Aorta (tissue), 5 donors: ENCODE measurements around the gene ACVR2A. TPM values are rescaled to one million over a fixed set of nuclear protein-coding genes. Genes with fewer than 3 reads are reported as not detected.

Experiments
- ATAC-seq: fragments of 200-7000 bp; cut with Tn5 transposase; one replicate; pipeline ENCODE4 v1.9.1; 2022; ENCODE audit warnings: moderate library complexity; ENCODE audit not compliant: low FRiP score
- DNase-seq, 2 donors: peaks; one replicate each; pipeline ENCODE4 v3.0.0-alpha.2; 2020
- H3K27ac ChIP-seq, 2 donors: one replicate each; pipeline ENCODE4 v1.5.1; 2013; ENCODE audit warnings: low read length in 2 of 2, mild to moderate bottlenecking in 2 of 2, moderate library complexity in 2 of 2, control low read depth in 1 of 2, inconsistent platforms in 1 of 2, low read depth in 1 of 2
- H3K27me3 ChIP-seq, 2 donors: one replicate each; pipeline ENCODE4 v1.6.1; 2013; ENCODE audit warnings: control low read depth in 1 of 2, low read length in 1 of 2, mild to moderate bottlenecking in 1 of 2, moderate library complexity in 1 of 2; ENCODE audit not compliant: insufficient read depth in 2 of 2, control insufficient read depth in 1 of 2
- H3K36me3 ChIP-seq, 2 donors: one replicate each; pipeline ENCODE4 v1.6.1; 2013; ENCODE audit warnings: control low read depth in 1 of 2, low read length in 1 of 2, mild to moderate bottlenecking in 1 of 2; ENCODE audit not compliant: insufficient read depth in 2 of 2, control insufficient read depth in 1 of 2
- H3K4me1 ChIP-seq, 2 donors: one replicate each; pipeline ENCODE4 v1.6.1; 2013; ENCODE audit warnings: low read length in 2 of 2, control low read depth in 1 of 2, mild to moderate bottlenecking in 1 of 2, moderate library complexity in 1 of 2; ENCODE audit not compliant: insufficient read depth in 2 of 2, control insufficient read depth in 1 of 2
- H3K4me3 ChIP-seq, 2 donors: one replicate each; pipeline ENCODE4 v1.5.1; 2013; ENCODE audit warnings: low read length in 2 of 2, control low read depth in 1 of 2, mild to moderate bottlenecking in 1 of 2
- H3K9me3 ChIP-seq: one replicate; pipeline ENCODE4 v1.6.1; 2013; ENCODE audit warnings: mild to moderate bottlenecking, low read length; ENCODE audit not compliant: control insufficient read depth
- WGBS, 2 donors: extraction: QIAGEN DNeasy Blood & Tissue Kit; methylation state at CpG; one replicate each; pipeline ENCODE4 v1.1.7; 2013; 5-methylcytosine and 5-hydroxymethylcytosine counted together
- intact Hi-C, 2 donors: fragments of 100-400 bp; cut with DNase I; formaldehyde crosslinking; loops; one replicate each; pipeline versions ENCODE4 v1.14.2 to v1.15.0; 2022
- polyA plus RNA-seq, 2 donors: library from polyadenylated mRNA; stranded (reverse); fragments of 200-250 nt; gene quantifications; one replicate each; pipeline ENCODE4 v1.2.3, GENCODE V29; 2013
- total RNA-seq, 2 donors: library from RNA; stranded (reverse); fragmentation: NEBNext Ultra II Directional; extraction: Animal tissue kit (Norgen Biotek cat#: 25700); gene quantifications; one replicate each; pipeline ENCODE4 v1.2.1, GENCODE V29; 2021
- donor health status: healthy with polysubstance abuse.
- donor health status: Bipolar disorder and iron deficiency.
- donor health status: DM: no; HTN: no; CAD: no.
- donor health status: DM: no; HTN: no; CAD: no.
- donor health status: DM: yes; HTN: yes; CAD: no.

The ACVR2A gene
- total and polyA plus RNA-seq, 4 donors: 1.6 to 26.2 (median 8.4) TPM

- Histone ChIP-seq H3K27me3 (no peaks in the 10 kb centered on the region), H3K4me1 (no peaks in the 10 kb centered on the region), H3K27ac (no peak overlapping the region), H3K4me3 (no peak overlapping the region), H3K36me3 (no peaks in the 10 kb centered on the region), H3K9me3 (no peaks in the 10 kb centered on the region)
- ATAC-seq (no peak), DNase-seq (no peak)
- WGBS, 2 donors: 84 to 90% methylated on average over 14 to 16 of the region's 16 CpGs
- intact Hi-C loops: no loop called here
Measured at GRCh38 chr2:147827088-147827375, 17.8 kb upstream of the ACVR2A start.

GRCh38 chr2:147829106-147829505 is 15.7 kb upstream of the ACVR2A start:
- DNase-seq (no peak), ATAC-seq (peak; percentile 56)
- Histone ChIP-seq H3K4me3 (no peak overlapping the region), H3K9me3 (no peaks in the 10 kb centered on the region), H3K27ac (no peak overlapping the region), H3K27me3 (no peaks in the 10 kb centered on the region), H3K4me1 (no peaks in the 10 kb centered on the region), H3K36me3 (no peaks in the 10 kb centered on the region)
- intact Hi-C loops: no loop called here

GRCh38 chr2:147836099-147836498 is 8.7 kb upstream of the ACVR2A start:
- Histone ChIP-seq H3K4me3 (no peak overlapping the region), H3K27ac (no peak overlapping the region), H3K4me1 (no peaks in the 10 kb centered on the region), H3K9me3 (no peaks in the 10 kb centered on the region), H3K36me3 (no peaks in the 10 kb centered on the region), H3K27me3 (no peaks in the 10 kb centered on the region)
- no peak for DNase-seq
- ATAC-seq: no peak
- intact Hi-C loops: no loop called here
- WGBS, 2 donors: 64 to 66% methylated on average over 2 of the region's 2 CpGs

DNA sequence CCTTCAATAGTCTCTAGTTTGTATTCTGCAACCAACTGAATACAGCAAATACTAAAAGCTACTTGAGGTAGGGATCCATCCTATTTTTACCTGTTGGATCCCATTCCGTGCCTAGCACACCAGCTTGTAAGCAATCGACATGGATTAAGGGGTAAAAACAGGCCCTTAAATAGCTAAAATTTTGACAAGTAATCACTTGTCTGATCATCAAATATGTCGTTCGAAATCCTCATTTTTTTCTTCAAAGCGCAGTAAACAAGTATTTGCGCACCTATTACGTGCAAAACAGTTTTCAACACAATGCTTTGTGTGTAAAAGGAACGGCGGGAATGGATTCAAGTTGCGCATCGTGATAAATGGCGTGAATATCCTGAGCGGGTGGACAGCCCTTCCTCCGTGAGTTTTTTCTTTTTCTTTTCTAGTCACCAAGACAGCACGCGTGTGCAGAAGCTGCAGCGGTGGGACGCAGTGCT is 1.4 kb upstream of the ACVR2A start:
- DNase-seq (no peak), ATAC-seq (no peak)
- Histone ChIP-seq H3K27ac (peak overlapping the region in 1 of 2 donors; percentile 65), H3K9me3 (no peaks in the 10 kb centered on the region), H3K4me1 (peaks cover 3 to 6% of the 10 kb centered on the region in 2 donors), H3K36me3 (no peaks in the 10 kb centered on the region), H3K27me3 (no peaks in the 10 kb centered on the region), H3K4me3 (peak overlapping the region; percentile 90 to 99)
- 6 to 7% methylated on average over 18 of the region's 18 CpGs for WGBS, 2 donors
- intact Hi-C loops: no loop called here

DNA sequence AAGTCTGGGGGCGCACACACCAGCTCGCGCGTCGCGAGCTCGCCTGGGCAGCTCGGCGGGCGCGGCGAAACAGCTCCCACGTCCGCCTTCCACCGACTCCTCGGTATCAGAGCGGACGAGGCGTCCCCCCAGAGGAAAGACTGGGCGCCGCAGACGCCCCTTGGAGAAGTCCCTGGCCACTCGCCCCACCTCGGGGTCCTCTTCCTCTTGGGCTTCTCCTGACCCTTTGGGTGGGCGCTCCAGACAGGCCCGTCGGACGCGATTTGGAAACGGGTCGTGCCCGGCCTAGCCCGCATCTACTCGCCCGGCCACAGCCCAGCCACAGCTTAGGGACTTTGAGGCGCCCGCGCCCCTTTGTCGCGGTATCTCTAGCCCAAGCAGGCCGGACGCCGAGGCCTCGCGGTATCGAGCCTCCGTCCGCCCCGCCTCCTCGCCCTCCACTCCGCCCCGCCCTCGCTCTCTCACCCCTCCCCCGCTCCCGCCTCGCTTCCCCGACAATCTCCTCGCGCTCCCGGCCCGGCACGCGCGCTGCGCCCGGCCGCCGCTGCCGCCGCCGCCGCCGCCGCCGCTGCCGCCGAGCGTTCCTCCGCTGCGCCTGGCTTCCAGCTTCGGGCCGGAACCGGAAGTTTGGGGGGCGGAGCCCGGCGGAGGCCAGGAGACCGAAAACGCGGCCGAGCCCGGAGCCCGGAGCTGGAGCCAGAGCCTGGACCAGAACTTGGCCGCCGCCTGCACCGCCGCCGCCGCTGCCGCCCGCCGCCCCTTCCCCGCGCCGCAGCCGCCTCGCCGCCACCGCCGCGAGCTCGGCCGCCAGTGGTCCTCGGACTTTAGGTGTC is 749 bp upstream of the ACVR2A start:
- 1% methylated on average over 79 to 113 of the region's 113 CpGs for WGBS, 2 donors
- Histone ChIP-seq H3K4me3 (peak overlapping the region; percentile 90 to 99), H3K4me1 (peaks cover 3 to 6% of the 10 kb centered on the region in 2 donors), H3K36me3 (no peaks in the 10 kb centered on the region), H3K9me3 (no peaks in the 10 kb centered on the region), H3K27ac (peak overlapping the region; percentile 34 to 82), H3K27me3 (no peaks in the 10 kb centered on the region)
- intact Hi-C loops: no loop called here
- ATAC-seq (peak; percentile 96), DNase-seq (peak; percentile 96 to 98)

- H3K36me3 ChIP-seq: no peaks in the 10 kb centered on the region
- WGBS, 2 donors: 4% methylated on average over 14 of the region's 14 CpGs
- no peak overlapping the region for H3K27ac ChIP-seq
- ATAC-seq (no peak), DNase-seq (no peak)
- peaks cover 3 to 6% of the 10 kb centered on the region in 2 donors for H3K4me1 ChIP-seq
- intact Hi-C loops: no loop called here
- H3K4me3 ChIP-seq: peak overlapping the region; percentile 90 to 99
- H3K9me3 ChIP-seq: no peaks in the 10 kb centered on the region
- H3K27me3 ChIP-seq: no peaks in the 10 kb centered on the region
Measured at GRCh38 chr2:147845411-147845971, 662 bp downstream of the ACVR2A start.

GRCh38 chr2:147846412-147847081 is 1.7 kb downstream of the ACVR2A start:
- intact Hi-C loops: no loop called here
- no peak for DNase-seq
- WGBS, 2 donors: 62 to 65% methylated on average over 5 of the region's 5 CpGs
- Histone ChIP-seq H3K27ac (no peak overlapping the region), H3K4me1 (peaks cover 3 to 6% of the 10 kb centered on the region in 2 donors), H3K4me3 (peak overlapping the region in 1 of 2 donors; percentile 90), H3K27me3 (no peaks in the 10 kb centered on the region), H3K9me3 (no peaks in the 10 kb centered on the region), H3K36me3 (no peaks in the 10 kb centered on the region)
- no peak for ATAC-seq

DNA sequence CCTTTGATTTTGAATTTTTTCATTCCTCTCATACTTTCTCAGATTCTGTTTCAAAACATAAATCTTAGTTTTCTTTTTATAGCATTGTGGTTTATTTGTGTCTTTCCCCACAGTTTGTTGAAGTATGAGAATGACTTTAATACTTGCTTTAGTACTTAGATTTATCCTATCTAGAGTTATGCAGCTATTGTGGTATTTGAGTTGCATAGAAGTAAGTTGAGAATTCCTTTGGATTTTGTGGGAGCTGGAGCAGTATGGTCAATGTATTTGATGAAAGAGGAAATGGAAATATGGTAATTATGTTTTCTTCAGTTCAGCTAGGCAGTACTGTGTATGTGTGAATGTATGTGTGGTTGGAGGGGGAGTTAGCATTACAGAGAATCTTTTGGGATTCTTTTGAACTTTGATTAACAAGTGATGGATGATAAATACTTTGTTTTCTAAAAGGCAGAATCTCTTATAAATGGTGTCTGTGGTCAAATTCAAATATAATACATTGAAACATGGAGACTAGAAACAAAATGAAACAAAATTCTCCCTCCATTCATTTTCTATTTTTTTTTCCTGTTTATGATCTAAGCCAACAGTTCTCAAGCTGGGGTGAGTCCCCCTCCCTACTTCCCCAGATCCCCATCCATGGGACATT is 3.0 kb downstream of the ACVR2A start:
- intact Hi-C loops: no loop called here
- no peak for DNase-seq
- Histone ChIP-seq H3K36me3 (no peaks in the 10 kb centered on the region), H3K4me3 (no peak overlapping the region), H3K27ac (no peak overlapping the region), H3K4me1 (peaks cover 3 to 6% of the 10 kb centered on the region in 2 donors), H3K9me3 (no peaks in the 10 kb centered on the region), H3K27me3 (no peaks in the 10 kb centered on the region)
- no peak for ATAC-seq
